Body of pancreas (tissue), 4 donors: ENCODE data around the gene FMOD.

Experiments
- CTCF ChIP-seq, 7 experiments: fragments of 450-650 bp in 4 of 7; fragments of 200-600 bp in 3 of 7; sonication (generic) in 3 of 7; IDR thresholded peaks; one replicate each; pipeline ENCODE4 v1.5.1; 2016 to 2019; ENCODE audit warnings: antibody characterized with exemption in 7 of 7
- POLR2A ChIP-seq, 3 donors: fragments of 450-650 bp; IDR thresholded peaks; one replicate each; pipeline ENCODE4 v1.6.1; 2016; ENCODE audit warnings: antibody characterized with exemption in 3 of 3, mild to moderate bottlenecking in 2 of 3

GRCh38 chr1:203295796-203296195, 55.1 kb downstream of the FMOD start:
- no peak for TF ChIP-seq POLR2A (IDR thresholded peaks at IDR 0.05)
- no peak for TF ChIP-seq CTCF (IDR thresholded peaks at IDR 0.05)
